ENCODE measurements around the gene DENND2C.

The DENND2C gene

DNA sequence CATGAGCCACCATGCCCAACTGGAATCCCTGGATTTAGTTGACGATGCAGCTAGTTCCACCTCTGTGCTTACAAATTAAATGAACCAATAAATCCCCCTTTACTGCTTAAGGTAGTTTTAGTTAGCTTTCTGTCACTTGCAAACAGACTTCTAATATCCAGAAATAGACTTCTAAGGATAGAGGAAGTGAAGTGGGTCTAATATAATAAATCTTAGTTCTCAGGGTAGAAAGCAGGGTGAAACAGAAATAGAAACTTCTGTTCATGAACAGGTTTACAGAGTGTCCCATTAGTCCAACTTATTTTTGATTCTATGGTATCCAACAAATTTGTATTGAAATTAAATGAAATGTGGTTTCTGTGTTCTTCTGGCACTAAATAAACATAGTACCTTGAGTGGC is 108.5 kb downstream of the DENND2C start:
- FAIRE-seq, result no peak
- DNase-seq (ENCODE audit: insufficient read length, low spot score), result no peak
- TF ChIP-seq, protein P1, sequence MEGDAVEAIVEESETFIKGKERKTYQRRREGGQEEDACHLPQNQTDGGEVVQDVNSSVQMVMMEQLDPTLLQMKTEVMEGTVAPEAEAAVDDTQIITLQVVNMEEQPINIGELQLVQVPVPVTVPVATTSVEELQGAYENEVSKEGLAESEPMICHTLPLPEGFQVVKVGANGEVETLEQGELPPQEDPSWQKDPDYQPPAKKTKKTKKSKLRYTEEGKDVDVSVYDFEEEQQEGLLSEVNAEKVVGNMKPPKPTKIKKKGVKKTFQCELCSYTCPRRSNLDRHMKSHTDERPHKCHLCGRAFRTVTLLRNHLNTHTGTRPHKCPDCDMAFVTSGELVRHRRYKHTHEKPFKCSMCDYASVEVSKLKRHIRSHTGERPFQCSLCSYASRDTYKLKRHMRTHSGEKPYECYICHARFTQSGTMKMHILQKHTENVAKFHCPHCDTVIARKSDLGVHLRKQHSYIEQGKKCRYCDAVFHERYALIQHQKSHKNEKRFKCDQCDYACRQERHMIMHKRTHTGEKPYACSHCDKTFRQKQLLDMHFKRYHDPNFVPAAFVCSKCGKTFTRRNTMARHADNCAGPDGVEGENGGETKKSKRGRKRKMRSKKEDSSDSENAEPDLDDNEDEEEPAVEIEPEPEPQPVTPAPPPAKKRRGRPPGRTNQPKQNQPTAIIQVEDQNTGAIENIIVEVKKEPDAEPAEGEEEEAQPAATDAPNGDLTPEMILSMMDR (IDR thresholded peaks at IDR 0.05; ENCODE audit: insufficient read depth, missing control alignments), result no peak

DNA sequence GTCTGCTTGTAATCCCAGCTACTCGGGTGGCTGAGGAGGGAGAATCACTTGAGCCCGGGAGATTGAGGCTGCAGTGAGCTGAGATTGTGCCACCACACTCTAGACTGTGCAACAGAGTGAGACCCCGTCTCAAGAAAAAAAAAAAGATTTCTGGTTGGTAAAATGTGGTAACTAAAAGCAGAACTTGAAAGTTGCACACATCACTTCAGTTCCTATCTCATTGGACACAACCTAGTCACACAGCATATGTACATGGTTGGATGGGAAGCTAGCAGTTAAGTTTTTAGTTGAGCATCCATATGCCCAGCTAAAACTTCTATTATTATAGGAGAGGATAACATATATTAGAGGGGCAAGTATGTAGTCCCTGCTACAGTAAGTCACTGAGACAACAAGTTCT is 110.5 kb downstream of the DENND2C start:
- DNase-seq (ENCODE audit: insufficient read length, low spot score) (no peak), FAIRE-seq (no peak)
- TF ChIP-seq, protein P1 (IDR thresholded peaks at IDR 0.05; ENCODE audit: insufficient read depth, missing control alignments), result no peak

DNA sequence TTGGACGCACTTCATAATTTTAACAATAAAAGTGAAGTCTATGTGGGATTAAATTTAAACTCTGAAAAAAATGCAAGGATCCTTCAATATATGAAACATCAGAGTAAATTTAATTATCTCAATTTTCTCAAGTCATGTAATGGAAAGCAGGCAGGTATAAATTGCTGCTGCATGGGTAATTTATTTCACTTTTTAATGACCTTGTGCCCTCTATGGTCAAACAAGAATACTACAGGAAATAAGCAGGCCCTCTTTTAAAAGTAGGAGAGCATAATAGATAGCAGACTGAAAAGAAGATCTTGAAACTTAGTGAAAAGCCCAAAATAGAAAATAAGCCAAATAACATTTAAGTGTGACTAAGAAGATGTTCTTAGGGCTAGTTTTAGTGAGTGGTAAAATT is 111.3 kb downstream of the DENND2C start:
- no peak for DNase-seq (ENCODE audit: insufficient read length, low spot score)
- TF ChIP-seq, protein P1 (IDR thresholded peaks at IDR 0.05; ENCODE audit: insufficient read depth, missing control alignments), result peak; percentile 41
- no peak for FAIRE-seq

DNA sequence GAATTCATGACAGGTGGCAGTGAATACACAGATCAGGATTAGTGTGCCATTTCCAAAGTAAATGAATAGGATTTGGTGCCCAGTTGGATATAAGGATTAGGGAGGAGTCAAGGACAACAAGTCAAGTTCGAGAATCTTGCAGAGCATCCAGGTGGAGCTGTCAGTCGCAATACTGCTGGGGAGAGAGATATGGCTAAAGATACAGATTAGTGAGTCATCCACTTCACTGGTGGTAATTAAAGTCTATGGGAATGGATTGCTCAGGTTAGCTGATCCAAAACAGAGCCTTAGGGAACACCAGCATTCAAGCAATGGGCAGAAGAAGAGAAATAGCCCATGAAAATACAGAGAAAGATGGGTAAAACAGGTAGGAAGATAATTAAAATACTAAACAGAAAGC is 115.3 kb downstream of the DENND2C start:
- FAIRE-seq (peak; percentile 86), DNase-seq (ENCODE audit: insufficient read length, low spot score) (peak; percentile 43)

DNA sequence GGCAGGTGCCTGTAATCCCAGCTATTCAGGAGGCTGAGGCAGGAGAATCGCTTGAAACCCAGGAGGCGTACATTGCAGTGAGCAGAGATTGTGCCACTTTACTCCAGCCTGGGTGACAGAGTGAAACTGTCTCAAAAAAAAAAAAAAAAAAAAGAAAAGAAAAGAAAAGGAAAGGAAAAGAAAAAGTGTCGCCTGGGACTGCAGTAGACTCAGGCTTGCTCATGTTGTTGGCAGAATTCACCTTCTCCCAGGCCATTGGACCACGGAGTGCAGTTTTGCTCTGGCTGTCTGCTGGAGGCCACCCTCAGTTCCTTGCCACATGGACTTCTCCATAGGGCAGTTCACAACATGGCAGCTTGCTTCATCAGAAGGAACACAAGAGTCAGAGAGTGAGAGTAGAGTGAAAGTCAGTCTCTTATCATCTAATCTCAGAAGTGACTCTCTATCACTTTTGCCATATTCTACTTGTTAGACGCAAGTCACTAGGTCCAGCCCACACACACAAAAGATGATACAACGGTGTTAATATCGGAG is 117.7 kb downstream of the DENND2C start:
- TF ChIP-seq, protein P1 (IDR thresholded peaks at IDR 0.05; ENCODE audit: insufficient read depth, missing control alignments), result no peak
- no peak for DNase-seq (ENCODE audit: insufficient read length, low spot score)
- no peak for FAIRE-seq

More for the DNA sequence above, 115.3 kb downstream of the DENND2C start:
- TF ChIP-seq, protein P1 (IDR thresholded peaks at IDR 0.05; ENCODE audit: insufficient read depth, missing control alignments), result no peak

DNA sequence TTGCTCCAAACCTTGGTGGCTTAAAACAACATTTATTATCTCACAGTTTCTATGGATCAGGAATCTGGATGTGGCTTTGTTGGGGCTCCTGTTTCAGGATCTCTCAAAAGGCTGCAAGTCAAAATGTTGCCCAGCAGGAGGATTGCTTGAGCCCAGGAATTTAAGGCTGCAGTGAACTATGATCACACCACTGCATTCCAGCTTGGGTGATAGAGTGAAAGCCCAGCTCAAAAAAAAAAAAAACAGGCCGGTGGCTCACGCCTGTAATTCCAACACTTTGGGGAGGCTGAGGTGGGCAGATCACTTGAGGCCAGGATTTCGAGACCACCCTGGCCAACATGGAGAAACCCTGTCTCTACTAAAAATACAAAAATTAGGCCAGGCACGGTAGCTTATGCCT is 118.4 kb downstream of the DENND2C start:
- FAIRE-seq (no peak), DNase-seq (ENCODE audit: insufficient read length, low spot score) (no peak)
- TF ChIP-seq, protein P1 (IDR thresholded peaks at IDR 0.05; ENCODE audit: insufficient read depth, missing control alignments), result no peak

DNA sequence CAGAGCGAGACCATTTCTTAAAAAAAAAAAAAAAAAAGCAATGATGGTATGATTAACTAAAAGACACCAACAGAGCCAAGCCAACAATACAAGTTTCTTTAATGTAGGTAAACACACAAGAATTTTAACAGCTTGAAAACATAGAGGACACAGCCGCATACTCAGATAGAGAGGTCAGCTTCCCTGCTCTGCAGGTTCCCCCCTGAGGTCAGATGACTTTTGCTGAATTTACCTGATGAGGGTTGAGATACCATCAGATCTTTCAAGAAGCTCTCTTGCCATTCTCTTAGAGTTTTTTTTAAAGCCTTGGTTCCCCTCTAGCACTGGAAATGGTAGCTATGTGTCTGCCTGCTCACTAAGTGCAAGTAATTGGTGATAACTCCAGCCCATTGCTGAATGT is 119.5 kb downstream of the DENND2C start:
- DNase-seq (ENCODE audit: insufficient read length, low spot score), result no peak
- TF ChIP-seq, protein P1 (IDR thresholded peaks at IDR 0.05; ENCODE audit: insufficient read depth, missing control alignments), result no peak

More for the DNA sequence above, 119.5 kb downstream of the DENND2C start:
- no peak for FAIRE-seq

Measured in D721Med (cell line).